Peyer's patch (tissue), 4 donors: ENCODE measurements around the gene ADAMTSL4. TPM values are rescaled to one million over a fixed set of nuclear protein-coding genes. Genes with fewer than 3 reads are reported as not detected.
"Not testable (repeated sequence)": the region's sequence is repeated elsewhere in the genome, so short reads cannot be mapped to it uniquely, and the experiment has no call there.

ENCODE experiments used
- DNase-seq, 3 donors: peaks; one replicate each; pipeline ENCODE4 v3.0.0-alpha.2; 2017 to 2019
- H3K27ac ChIP-seq, 4 donors: fragments of 200-600 bp; sonication (generic); one replicate each; pipeline ENCODE4 v1.5.1; 2016 to 2019
- H3K27me3 ChIP-seq, 2 donors: fragments of 200-600 bp; sonication (generic); one replicate each; pipeline ENCODE4 v1.5.1; 2019
- H3K36me3 ChIP-seq, 3 donors: fragments of 200-600 bp; sonication (generic); one replicate each; pipeline ENCODE4 v1.5.1; 2016 to 2019
- H3K4me1 ChIP-seq, 4 donors: fragments of 200-600 bp; sonication (generic); one replicate each; pipeline ENCODE4 v1.5.1; 2016 to 2019
- H3K4me3 ChIP-seq, 4 donors: fragments of 200-600 bp; sonication (generic); 1 replicate in 3 of 4; 2 replicates in 1 of 4; pipeline ENCODE4 v1.5.1; 2016 to 2019; ENCODE audit warnings: mild to moderate bottlenecking in 1 of 4
- H3K9me3 ChIP-seq, 4 donors: fragments of 200-600 bp; sonication (generic); one replicate each; pipeline ENCODE4 v1.5.1; 2016 to 2019; ENCODE audit warnings: mild to moderate bottlenecking in 1 of 4
- POLR2A ChIP-seq, 2 donors: fragments of 450-650 bp; IDR thresholded peaks; one replicate each; pipeline ENCODE4 v1.5.1; 2017; ENCODE audit warnings: antibody characterized with exemption in 2 of 2, mild to moderate bottlenecking in 2 of 2, moderate library complexity in 2 of 2
- small RNA-seq, 2 donors: library from RNA; depleted of rRNA; stranded (forward); fragments of <200 nt; gene quantifications; one replicate each; pipeline ENCODE3, GENCODE V24; 2016
- total RNA-seq, 4 donors: library from RNA; depleted of rRNA; stranded (reverse); fragments of >200 nt; gene quantifications; one replicate each; pipeline ENCODE4 v1.1.0, GENCODE V29; 2016
- TF ChIP-seq, protein P1 (sequence below), 6 experiments: fragments of 450-650 bp in 4 of 6; fragments of 200-600 bp in 2 of 6; sonication (generic) in 1 of 6; IDR thresholded peaks; one replicate each; pipeline ENCODE4 v1.5.1; 2017 to 2019; ENCODE audit warnings: antibody characterized with exemption in 6 of 6, mild to moderate bottlenecking in 3 of 6, moderate library complexity in 1 of 6

ADAMTSL4 gene
- total RNA-seq, 4 donors from 2014 or later = 2.3 to 28.9 (median 15.3) TPM

DNA sequence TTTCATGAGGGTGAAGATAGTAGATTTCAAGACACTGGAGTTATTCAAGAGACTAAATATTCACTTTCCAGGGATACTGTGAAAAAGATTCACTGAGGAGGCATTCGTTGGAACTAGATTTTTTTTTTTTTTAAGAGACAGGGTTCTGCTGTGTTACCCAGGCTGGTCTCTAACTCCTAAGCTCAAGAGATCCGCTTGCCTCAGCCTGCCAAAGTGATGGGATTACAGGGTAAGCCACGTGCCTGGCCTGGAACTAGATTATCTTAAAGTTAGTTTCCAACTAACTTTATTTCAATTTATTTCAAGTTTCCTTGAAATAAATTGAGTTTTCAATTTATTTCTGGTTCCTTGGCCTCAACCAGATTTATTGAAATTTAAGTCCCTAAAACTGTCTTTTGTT lies 54.5 kb downstream of the ADAMTSL4 start:
- no peak for TF ChIP-seq POLR2A (IDR thresholded peaks at IDR 0.05)
- TF ChIP-seq, protein P1, sequence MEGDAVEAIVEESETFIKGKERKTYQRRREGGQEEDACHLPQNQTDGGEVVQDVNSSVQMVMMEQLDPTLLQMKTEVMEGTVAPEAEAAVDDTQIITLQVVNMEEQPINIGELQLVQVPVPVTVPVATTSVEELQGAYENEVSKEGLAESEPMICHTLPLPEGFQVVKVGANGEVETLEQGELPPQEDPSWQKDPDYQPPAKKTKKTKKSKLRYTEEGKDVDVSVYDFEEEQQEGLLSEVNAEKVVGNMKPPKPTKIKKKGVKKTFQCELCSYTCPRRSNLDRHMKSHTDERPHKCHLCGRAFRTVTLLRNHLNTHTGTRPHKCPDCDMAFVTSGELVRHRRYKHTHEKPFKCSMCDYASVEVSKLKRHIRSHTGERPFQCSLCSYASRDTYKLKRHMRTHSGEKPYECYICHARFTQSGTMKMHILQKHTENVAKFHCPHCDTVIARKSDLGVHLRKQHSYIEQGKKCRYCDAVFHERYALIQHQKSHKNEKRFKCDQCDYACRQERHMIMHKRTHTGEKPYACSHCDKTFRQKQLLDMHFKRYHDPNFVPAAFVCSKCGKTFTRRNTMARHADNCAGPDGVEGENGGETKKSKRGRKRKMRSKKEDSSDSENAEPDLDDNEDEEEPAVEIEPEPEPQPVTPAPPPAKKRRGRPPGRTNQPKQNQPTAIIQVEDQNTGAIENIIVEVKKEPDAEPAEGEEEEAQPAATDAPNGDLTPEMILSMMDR (IDR thresholded peaks at IDR 0.05) = no peak
- Histone ChIP-seq H3K9me3 (no peaks in the 10 kb centered on the region), H3K4me3 (no peak overlapping the region), H3K27me3 (no peaks in the 10 kb centered on the region), H3K27ac (peak overlapping the region in 2 of 4 donors; percentile 69 to 81), H3K4me1 (peaks cover 0 to 11% (median 3%) of the 10 kb centered on the region in 4 donors), H3K36me3 (peaks cover 0 to 10% (median 0%) of the 10 kb centered on the region in 3 donors)
- peak in 1 of 3 donors; percentile 31 for DNase-seq

DNA sequence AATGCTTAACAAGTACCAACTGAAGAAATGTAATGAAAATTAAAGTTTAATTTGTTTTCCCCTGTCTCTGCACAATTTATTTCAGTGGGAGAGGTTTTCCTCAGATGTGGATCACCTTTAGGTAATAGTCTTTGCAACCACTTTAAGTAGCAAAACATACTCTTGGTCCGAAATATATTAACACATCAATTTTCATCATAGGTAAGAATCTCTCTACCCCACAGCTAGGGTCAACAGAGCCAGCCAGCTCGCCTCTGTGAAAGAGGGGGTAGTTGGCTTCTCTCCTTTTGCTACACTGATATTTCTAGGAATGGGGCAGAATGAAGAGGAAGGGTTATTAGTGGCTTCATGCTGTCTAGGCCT lies 55.0 kb downstream of the ADAMTSL4 start:
- H3K9me3 ChIP-seq = no peaks in the 10 kb centered on the region
- TF ChIP-seq, protein P1 (IDR thresholded peaks at IDR 0.05) = no peak
- peaks cover 0 to 10% (median 0%) of the 10 kb centered on the region in 3 donors for H3K36me3 ChIP-seq
- no peak for DNase-seq
- no peak overlapping the region for H3K4me3 ChIP-seq
- peak overlapping the region in 3 of 4 donors; percentile 69 to 81 (median 75) for H3K27ac ChIP-seq
- H3K4me1 ChIP-seq = peaks cover 0 to 11% (median 3%) of the 10 kb centered on the region in 4 donors
- no peaks in the 10 kb centered on the region for H3K27me3 ChIP-seq

DNA sequence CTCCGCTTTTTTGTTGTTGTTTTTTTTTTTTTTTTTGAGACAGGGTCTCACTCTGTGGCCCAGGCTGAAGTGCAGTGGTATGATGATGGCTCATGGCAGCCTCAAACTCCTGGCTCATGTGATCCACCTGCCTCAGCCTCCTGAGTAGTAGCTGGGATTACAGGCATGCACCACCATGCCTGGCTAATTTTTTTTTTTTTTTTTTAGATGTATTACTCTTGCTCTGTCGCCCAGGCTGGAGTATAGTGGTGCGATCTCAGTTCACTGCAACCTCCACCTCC lies 56.2 kb downstream of the ADAMTSL4 start:
- H3K9me3 ChIP-seq, H3K4me3 ChIP-seq, H3K27me3 ChIP-seq, H3K36me3 ChIP-seq: not testable (repeated sequence)
- DNase-seq = peak in 1 of 3 donors; percentile 25
- Histone ChIP-seq H3K27ac (peak overlapping the region in 1 of 4 donors; percentile 81), H3K4me1 (peaks cover 0 to 19% (median 3%) of the 10 kb centered on the region in 4 donors)

DNA sequence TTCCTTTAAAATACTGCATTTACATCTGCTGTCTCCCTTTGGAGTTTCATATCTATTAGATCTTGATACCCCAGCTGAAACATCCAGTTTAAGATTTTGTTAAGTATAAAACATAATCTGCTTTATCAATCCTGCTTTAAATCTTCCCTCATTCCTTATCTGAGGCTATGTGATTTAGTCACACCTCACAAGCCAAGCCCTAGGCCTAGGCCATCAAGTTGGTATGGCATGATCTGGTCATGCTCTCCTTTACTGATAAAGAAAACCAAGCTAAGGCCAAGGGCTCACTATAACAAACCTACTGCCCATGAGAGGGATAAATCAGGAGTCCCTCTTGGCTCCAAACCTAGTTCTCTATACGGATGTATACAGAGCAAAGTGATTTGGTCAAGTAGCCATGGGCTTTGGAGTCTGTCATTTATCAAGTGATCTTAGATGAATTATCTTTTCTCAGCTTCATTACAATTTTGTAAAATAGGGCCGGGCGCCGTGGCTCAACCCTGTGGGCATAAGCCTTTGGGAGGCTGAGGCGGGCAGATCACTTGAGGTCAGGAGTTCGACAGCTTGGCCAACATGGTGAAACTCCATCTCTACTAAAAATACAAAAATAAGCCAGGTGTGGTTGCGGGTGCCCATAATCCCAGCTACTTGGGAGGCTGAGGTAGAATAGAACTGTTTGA lies 57.4 kb downstream of the ADAMTSL4 start:
- Histone ChIP-seq H3K4me3 (no peak overlapping the region), H3K27ac (peak overlapping the region in 1 of 4 donors; percentile 2), H3K4me1 (peaks cover 0 to 31% (median 8%) of the 10 kb centered on the region in 4 donors), H3K27me3 (no peaks in the 10 kb centered on the region), H3K9me3 (no peaks in the 10 kb centered on the region), H3K36me3 (no peaks in the 10 kb centered on the region)
- no peak for TF ChIP-seq POLR2A (IDR thresholded peaks at IDR 0.05)
- TF ChIP-seq, protein P1 (IDR thresholded peaks at IDR 0.05) = no peak
- peak in 1 of 3 donors; percentile 44 for DNase-seq

DNA sequence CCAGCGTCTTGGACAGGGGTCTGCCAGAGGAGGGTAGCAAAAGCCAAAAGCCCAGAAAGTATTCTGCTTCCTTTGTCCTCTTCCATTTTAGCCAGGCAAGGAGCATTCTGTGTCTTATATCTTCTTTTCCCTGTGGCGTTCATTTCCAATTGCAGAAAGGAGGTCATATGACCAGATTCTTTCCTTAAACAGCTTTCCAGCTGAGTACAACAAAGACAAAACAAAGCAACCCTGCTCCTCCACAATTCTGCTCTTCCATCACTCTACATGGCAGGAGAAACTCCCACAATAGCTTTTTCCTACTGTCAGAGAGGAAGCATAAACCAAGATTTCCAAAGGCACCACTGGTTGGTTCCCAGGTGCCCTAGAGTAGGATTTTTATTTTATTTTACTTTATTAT lies 60.5 kb downstream of the ADAMTSL4 start:
- peaks cover 0 to 52% (median 21%) of the 10 kb centered on the region in 4 donors for H3K4me1 ChIP-seq
- no peak for TF ChIP-seq POLR2A (IDR thresholded peaks at IDR 0.05)
- TF ChIP-seq, protein P1 (IDR thresholded peaks at IDR 0.05) = no peak
- no peaks in the 10 kb centered on the region for H3K27me3 ChIP-seq
- no peaks in the 10 kb centered on the region for H3K9me3 ChIP-seq
- peak overlapping the region; percentile 40 to 91 (median 68) for H3K27ac ChIP-seq
- no peak for DNase-seq
- no peaks in the 10 kb centered on the region for H3K36me3 ChIP-seq
- H3K4me3 ChIP-seq = no peak overlapping the region

Small RNA genes lying within 50 kb of the gene (small RNA-seq; reads per million reads assigned to genes)
- gene MIR4257 = 0 reads per million in 2 donors
- gene RF00015 = 0 reads per million in 2 donors
- gene RF00561 = 0 reads per million in 2 donors
- 0 reads per million in 2 donors for gene RN7SL473P
- gene RN7SL600P = 0 reads per million in 2 donors

Other genes with a start within 250 kb of the ADAMTSL4 start
- 100 to 1,000 TPM in 1 of 4 donors, 10 to 100 TPM in 3; 71.6 to 132 (median 91.1) TPM for gene PRPF3, start 227.9 kb upstream of the ADAMTSL4 start, total RNA-seq
- gene RPRD2, start 185.3 kb upstream of the ADAMTSL4 start, total RNA-seq = 10 to 100 TPM; 21.5 to 44.6 (median 28.2) TPM
- gene TARS2, start 62.0 kb upstream of the ADAMTSL4 start, total RNA-seq = 10 to 100 TPM in 3 of 4 donors, 1 to 10 TPM in 1; 7.7 to 15.4 (median 12.3) TPM
- gene ECM1, start 41.3 kb upstream of the ADAMTSL4 start, total RNA-seq = 10 to 100 TPM in 2 of 4 donors, 1 to 10 TPM in 2; 1.4 to 11.6 (median 9.6) TPM
- not detected for gene FALEC, start 33.7 kb upstream of the ADAMTSL4 start, total RNA-seq
- gene MCL1, start 30.2 kb downstream of the ADAMTSL4 start, total RNA-seq = 100 to 1,000 TPM; 102 to 154 (median 140) TPM
- gene ENSA, start 80.2 kb downstream of the ADAMTSL4 start, total RNA-seq = 100 to 1,000 TPM; 173 to 231 (median 206) TPM
- gene GOLPH3L, start 147.7 kb downstream of the ADAMTSL4 start, total RNA-seq = 10 to 100 TPM; 23.1 to 41.3 (median 35.3) TPM
- 1 to 10 TPM in 2 of 4 donors, not detected in 2; 1.6 to 4.1 TPM for gene HORMAD1, start 171.5 kb downstream of the ADAMTSL4 start, total RNA-seq
- 100 to 1,000 TPM in 3 of 4 donors, 10 to 100 TPM in 1; 97.4 to 146 (median 133) TPM for gene CTSS, start 216.4 kb downstream of the ADAMTSL4 start, total RNA-seq